ENCODE data around the gene MTIF2. TPM values are rescaled to one million over a fixed set of nuclear protein-coding genes. Genes with fewer than 3 reads are reported as not detected.
"Not testable (repeated sequence)": the region's sequence is repeated elsewhere in the genome, so short reads cannot be mapped to it uniquely, and the experiment has no call there.

Gene MTIF2
- total and polyA plus RNA-seq, 2 donors: 29.2 to 33.0 TPM

DNA sequence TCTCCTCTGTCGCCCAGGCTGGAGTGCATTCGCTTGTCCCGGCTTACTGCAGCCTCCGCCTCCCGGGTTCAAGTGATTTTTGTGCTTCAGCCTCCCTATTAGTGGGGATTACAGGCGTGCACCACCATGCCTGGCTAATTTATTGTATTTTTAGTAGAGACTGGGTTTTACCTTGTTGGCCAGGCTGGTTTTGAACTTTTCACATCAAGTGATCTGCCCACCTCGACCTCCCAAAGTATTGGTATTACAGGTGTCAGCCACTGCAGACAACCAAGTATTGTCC, 35.4 kb downstream of the MTIF2 start:
- H3K36me3 ChIP-seq (ENCODE audit: control insufficient read depth in 2 of 2, insufficient read depth in 2 of 2, low read length in 1 of 2): peaks cover 24 to 47% of the 10 kb centered on the region in 2 donors
- H3K27ac ChIP-seq (ENCODE audit: low read depth in 1 of 2, low read length in 1 of 2): no peak overlapping the region
- 87% methylated on average over 7 of the region's 7 CpGs for WGBS
- peaks cover 11 to 16% of the 10 kb centered on the region in 2 donors for H3K4me1 ChIP-seq (ENCODE audit: control insufficient read depth in 2 of 2, insufficient read depth in 2 of 2, low read length in 2 of 2)
- H3K27me3 ChIP-seq (ENCODE audit: control insufficient read depth in 2 of 2, insufficient read depth in 1 of 2, low read length in 1 of 2): no peaks in the 10 kb centered on the region
- no peak for DNase-seq (ENCODE audit: low read depth in 6 of 9, low spot score in 9 of 9)
- H3K4me3 ChIP-seq (ENCODE audit: low read length in 2 of 2): peak overlapping the region; percentile 64 to 98
- H3K9me3 ChIP-seq (ENCODE audit: control insufficient read depth in 2 of 2, insufficient read depth in 1 of 2, low read length in 1 of 2): no peaks in the 10 kb centered on the region

DNA sequence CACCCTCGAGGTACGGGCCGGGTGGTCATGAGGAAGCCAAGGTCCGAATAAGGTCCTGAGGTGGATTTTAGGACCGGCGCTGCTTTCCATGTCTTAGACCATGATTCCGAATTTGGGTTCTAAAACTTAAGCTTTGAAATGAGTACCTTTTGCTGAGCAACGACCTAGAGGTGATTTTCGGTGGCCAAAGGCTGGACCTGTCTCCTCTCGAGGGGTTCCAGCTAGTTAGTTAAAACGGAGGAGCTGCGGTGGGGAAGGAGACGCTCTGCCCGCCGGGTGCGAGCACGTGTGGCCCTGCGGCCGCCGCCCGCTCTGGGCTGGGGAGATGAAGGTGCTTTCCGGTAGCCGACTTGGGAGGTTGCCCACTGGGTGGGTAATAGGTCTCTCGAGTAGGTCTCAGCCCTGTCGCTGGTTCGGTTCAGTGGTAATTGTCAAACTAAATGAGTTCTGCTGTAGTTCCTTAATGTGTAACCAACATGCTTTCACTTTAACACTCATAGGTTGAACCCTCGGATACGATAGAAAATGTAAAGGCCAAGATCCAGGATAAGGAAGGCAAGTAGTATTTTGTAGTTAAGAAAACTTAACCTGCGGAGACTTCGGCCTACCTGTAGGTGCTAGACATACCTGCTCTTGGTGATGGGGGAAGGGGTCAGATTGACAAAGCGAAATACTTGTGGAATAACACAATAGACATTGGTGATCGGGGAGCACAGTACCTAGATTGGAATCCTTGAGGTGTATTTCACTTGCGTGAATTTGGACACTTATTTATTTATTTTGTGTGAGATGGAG, 36.0 kb downstream of the MTIF2 start:
- H3K4me1 ChIP-seq (ENCODE audit: control insufficient read depth in 2 of 2, insufficient read depth in 2 of 2, low read length in 2 of 2): peaks cover 16 to 18% of the 10 kb centered on the region in 2 donors
- H3K27ac ChIP-seq (ENCODE audit: low read depth in 1 of 2, low read length in 1 of 2): peak overlapping the region; percentile 91 to 93

DNA sequence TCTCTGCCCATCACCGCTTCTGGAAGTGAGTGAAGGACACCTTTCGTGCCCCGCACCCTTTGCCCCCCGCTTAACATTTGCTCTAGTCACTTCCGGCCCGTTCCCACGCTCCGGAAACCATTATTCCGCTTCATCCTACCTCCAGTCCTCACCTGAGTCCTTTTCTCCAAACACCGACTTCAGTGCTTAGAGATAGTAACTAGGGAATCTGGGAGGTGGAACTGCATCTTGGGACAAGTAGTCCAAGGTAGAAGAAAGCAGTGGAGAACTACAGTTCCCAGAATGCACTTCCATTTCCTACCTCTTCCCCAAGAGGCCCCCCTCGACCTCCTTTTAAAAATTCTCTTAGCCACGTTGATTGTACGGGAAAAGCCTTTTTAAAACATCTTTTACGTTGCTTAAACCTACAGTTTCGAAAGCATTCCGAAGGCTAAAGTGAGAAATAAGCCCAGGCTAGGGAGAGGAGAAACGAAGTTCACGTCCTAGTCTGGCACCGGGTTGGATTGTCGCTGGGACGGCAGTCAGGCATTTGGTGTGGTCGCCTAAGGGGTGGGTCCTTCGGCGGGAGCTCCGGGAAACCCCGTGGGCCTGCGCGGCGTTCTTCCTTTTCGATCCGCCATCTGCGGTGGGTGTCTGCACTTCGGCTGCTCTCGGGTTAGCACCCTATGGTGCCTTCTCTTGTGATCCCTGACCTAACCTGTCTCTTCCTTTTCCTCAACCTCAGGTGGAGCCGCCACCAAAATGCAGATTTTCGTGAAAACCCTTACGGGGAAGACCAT, 36.8 kb downstream of the MTIF2 start, which contains the start of the genes CLHC1 and RPS27A:
Gene CLHC1, minus strand, starts transcription at position 210 of the 779 bp plus-strand sequence. CDS start 9,882 bp downstream, outside the sequence.
Gene RPS27A, plus strand, starts transcription at position 605 of the 779 bp plus-strand sequence. Its CDS starts 137 bp downstream, at position 742.
- Histone ChIP-seq H3K9me3 (ENCODE audit: control insufficient read depth in 2 of 2, insufficient read depth in 1 of 2, low read length in 1 of 2) (no peaks in the 10 kb centered on the region), H3K27ac (ENCODE audit: low read depth in 1 of 2, low read length in 1 of 2) (peak within 1 kb of the TSS; percentile 91 to 93), H3K36me3 (ENCODE audit: control insufficient read depth in 2 of 2, insufficient read depth in 2 of 2, low read length in 1 of 2) (peaks cover 20 to 39% of the 10 kb centered on the region in 2 donors), H3K4me3 (ENCODE audit: low read length in 2 of 2) (peak within 1 kb of the TSS; percentile 64 to 98), H3K27me3 (ENCODE audit: control insufficient read depth in 2 of 2, insufficient read depth in 1 of 2, low read length in 1 of 2) (no peaks in the 10 kb centered on the region), H3K4me1 (ENCODE audit: control insufficient read depth in 2 of 2, insufficient read depth in 2 of 2, low read length in 2 of 2) (peaks cover 20% of the 10 kb centered on the region in 2 donors)
- WGBS: under 1% methylated on average over 37 of the region's 37 CpGs
- DNase-seq (ENCODE audit: low read depth in 6 of 9, low spot score in 9 of 9): peak; percentile 89 to 99 (median 96)

More for the DNA sequence above, 36.0 kb downstream of the MTIF2 start:
- no peaks in the 10 kb centered on the region for H3K9me3 ChIP-seq (ENCODE audit: control insufficient read depth in 2 of 2, insufficient read depth in 1 of 2, low read length in 1 of 2)
- 7% methylated on average over 33 of the region's 33 CpGs for WGBS
- H3K36me3 ChIP-seq (ENCODE audit: control insufficient read depth in 2 of 2, insufficient read depth in 2 of 2, low read length in 1 of 2): peaks cover 24 to 44% of the 10 kb centered on the region in 2 donors
- peak overlapping the region; percentile 64 to 98 for H3K4me3 ChIP-seq (ENCODE audit: low read length in 2 of 2)
- no peaks in the 10 kb centered on the region for H3K27me3 ChIP-seq (ENCODE audit: control insufficient read depth in 2 of 2, insufficient read depth in 1 of 2, low read length in 1 of 2)
- DNase-seq (ENCODE audit: low read depth in 6 of 9, low spot score in 9 of 9): peak in 4 of 9 donors; percentile 15 to 35 (median 24)

DNA sequence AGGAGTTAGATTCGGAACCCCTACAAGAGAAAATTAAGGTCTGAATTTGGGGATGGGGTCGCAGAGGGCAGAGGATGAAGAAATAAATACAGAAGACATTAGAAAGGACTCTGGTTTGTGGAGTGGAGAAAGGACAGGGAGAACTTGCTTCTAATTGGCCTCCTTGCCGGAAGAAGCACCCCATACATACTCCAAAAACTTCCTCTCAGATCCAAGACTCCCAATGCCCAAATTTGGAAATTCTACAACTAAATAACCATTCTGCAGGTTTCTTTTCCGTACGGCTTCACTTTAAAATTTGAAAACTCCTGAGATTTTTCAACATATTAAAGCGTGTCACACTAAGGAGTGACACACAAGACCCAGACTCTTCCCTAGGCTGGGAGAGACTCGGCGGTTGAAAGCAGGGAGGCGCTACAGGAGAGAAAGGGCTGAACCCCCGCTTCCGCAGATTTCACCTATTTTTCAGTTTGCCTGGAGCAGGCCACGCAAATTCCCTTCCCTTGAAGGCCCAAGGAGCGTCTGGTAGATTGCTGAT, 37.4 kb downstream of the MTIF2 start:
- Histone ChIP-seq H3K4me1 (ENCODE audit: control insufficient read depth in 2 of 2, insufficient read depth in 2 of 2, low read length in 2 of 2) (peaks cover 20% of the 10 kb centered on the region in 2 donors), H3K36me3 (ENCODE audit: control insufficient read depth in 2 of 2, insufficient read depth in 2 of 2, low read length in 1 of 2) (peaks cover 20 to 33% of the 10 kb centered on the region in 2 donors), H3K27me3 (ENCODE audit: control insufficient read depth in 2 of 2, insufficient read depth in 1 of 2, low read length in 1 of 2) (no peaks in the 10 kb centered on the region), H3K27ac (ENCODE audit: low read depth in 1 of 2, low read length in 1 of 2) (peak overlapping the region; percentile 91 to 93), H3K4me3 (ENCODE audit: low read length in 2 of 2) (peak overlapping the region; percentile 64 to 98), H3K9me3 (ENCODE audit: control insufficient read depth in 2 of 2, insufficient read depth in 1 of 2, low read length in 1 of 2) (no peaks in the 10 kb centered on the region)
- 11% methylated on average over 13 of the region's 13 CpGs for WGBS
- peak in 1 of 9 donors; percentile 11 for DNase-seq (ENCODE audit: low read depth in 6 of 9, low spot score in 9 of 9)

DNA sequence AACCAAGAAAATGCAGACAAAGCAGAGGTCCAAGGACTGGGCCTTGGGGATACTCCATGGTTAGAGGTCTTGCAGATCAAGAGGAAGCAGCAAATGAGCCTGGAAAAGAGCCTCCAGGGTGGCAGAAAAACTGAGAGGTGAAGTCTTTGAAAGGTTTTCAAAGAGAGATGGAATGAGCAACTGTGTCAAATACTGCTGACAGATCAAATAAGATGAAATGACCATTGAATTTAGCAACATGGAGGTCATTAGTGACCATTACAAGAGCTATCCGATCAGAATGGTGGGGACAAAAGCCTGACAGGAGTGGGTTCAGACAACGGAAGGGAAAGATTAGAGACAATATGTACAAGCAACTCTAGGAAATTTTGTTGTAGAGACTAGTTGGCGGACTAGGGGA, 38.5 kb downstream of the MTIF2 start:
- H3K36me3 ChIP-seq (ENCODE audit: control insufficient read depth in 2 of 2, insufficient read depth in 2 of 2, low read length in 1 of 2): peaks cover 14 to 22% of the 10 kb centered on the region in 2 donors
- peaks cover 20% of the 10 kb centered on the region in 2 donors for H3K4me1 ChIP-seq (ENCODE audit: control insufficient read depth in 2 of 2, insufficient read depth in 2 of 2, low read length in 2 of 2)
- H3K27ac ChIP-seq (ENCODE audit: low read depth in 1 of 2, low read length in 1 of 2): no peak overlapping the region
- no peak for DNase-seq (ENCODE audit: low read depth in 6 of 9, low spot score in 9 of 9)
- H3K27me3 ChIP-seq (ENCODE audit: control insufficient read depth in 2 of 2, insufficient read depth in 1 of 2, low read length in 1 of 2): no peaks in the 10 kb centered on the region
- H3K4me3 ChIP-seq (ENCODE audit: low read length in 2 of 2): no peak overlapping the region
- 99% methylated on average over 3 of the region's 3 CpGs for WGBS
- no peaks in the 10 kb centered on the region for H3K9me3 ChIP-seq (ENCODE audit: control insufficient read depth in 2 of 2, insufficient read depth in 1 of 2, low read length in 1 of 2)

DNA sequence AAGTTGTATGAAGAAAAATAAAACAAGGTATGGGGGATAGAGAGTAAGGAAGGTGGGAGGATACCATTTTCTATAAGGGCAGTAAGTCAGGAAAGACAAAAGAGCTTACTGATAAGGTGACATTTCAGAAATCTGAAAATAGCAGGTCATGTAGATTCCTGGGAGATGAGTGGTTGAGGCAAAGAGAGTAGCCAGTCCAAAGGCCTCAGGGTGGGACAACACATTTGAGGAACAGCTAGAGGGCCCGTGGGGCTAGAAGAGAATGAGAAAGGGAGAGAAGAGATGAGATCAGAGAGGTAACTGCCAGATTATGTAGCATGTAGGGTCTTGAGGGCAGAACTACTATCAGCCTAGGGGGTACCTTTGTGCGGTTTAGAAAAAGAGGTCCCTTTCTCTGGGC, 39.8 kb downstream of the MTIF2 start:
- H3K4me1 ChIP-seq (ENCODE audit: control insufficient read depth in 2 of 2, insufficient read depth in 2 of 2, low read length in 2 of 2): peaks cover 19 to 20% of the 10 kb centered on the region in 2 donors
- WGBS: 100% methylated on average over 2 of the region's 2 CpGs
- no peak overlapping the region for H3K4me3 ChIP-seq (ENCODE audit: low read length in 2 of 2)
- H3K27me3 ChIP-seq (ENCODE audit: control insufficient read depth in 2 of 2, insufficient read depth in 1 of 2, low read length in 1 of 2): no peaks in the 10 kb centered on the region
- H3K9me3 ChIP-seq (ENCODE audit: control insufficient read depth in 2 of 2, insufficient read depth in 1 of 2, low read length in 1 of 2): no peaks in the 10 kb centered on the region
- peaks cover 10% of the 10 kb centered on the region in 2 donors for H3K36me3 ChIP-seq (ENCODE audit: control insufficient read depth in 2 of 2, insufficient read depth in 2 of 2, low read length in 1 of 2)
- DNase-seq (ENCODE audit: low read depth in 6 of 9, low spot score in 9 of 9): no peak
- H3K27ac ChIP-seq (ENCODE audit: low read depth in 1 of 2, low read length in 1 of 2): no peak overlapping the region

DNA sequence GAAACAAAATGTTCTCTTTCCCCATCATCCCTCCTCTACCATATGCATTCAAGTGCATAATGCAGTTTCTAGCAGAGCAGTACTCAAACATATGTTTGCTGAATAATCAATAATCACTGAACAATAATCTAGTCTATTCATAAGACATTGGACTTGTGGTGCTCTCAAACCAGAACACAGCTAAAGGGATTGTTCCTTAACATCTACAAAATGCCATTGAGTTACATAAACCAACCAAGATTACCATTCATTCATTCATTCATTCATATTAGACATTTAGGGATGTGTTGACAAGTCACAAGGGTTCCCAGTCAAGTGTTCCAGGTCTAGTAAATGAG, 40.8 kb downstream of the MTIF2 start:
- Histone ChIP-seq H3K4me1 (ENCODE audit: control insufficient read depth in 2 of 2, insufficient read depth in 2 of 2, low read length in 2 of 2) (peaks cover 10 to 12% of the 10 kb centered on the region in 2 donors), H3K4me3 (ENCODE audit: low read length in 2 of 2) (no peak overlapping the region), H3K27me3 (ENCODE audit: control insufficient read depth in 2 of 2, insufficient read depth in 1 of 2, low read length in 1 of 2) (no peaks in the 10 kb centered on the region), H3K9me3 (ENCODE audit: control insufficient read depth in 2 of 2, insufficient read depth in 1 of 2, low read length in 1 of 2) (no peaks in the 10 kb centered on the region), H3K36me3 (ENCODE audit: control insufficient read depth in 2 of 2, insufficient read depth in 2 of 2, low read length in 1 of 2) (peaks cover 0 to 3% of the 10 kb centered on the region in 2 donors), H3K27ac (ENCODE audit: low read depth in 1 of 2, low read length in 1 of 2) (peak overlapping the region; percentile 32 to 84)
- DNase-seq (ENCODE audit: low read depth in 6 of 9, low spot score in 9 of 9): no peak

DNA sequence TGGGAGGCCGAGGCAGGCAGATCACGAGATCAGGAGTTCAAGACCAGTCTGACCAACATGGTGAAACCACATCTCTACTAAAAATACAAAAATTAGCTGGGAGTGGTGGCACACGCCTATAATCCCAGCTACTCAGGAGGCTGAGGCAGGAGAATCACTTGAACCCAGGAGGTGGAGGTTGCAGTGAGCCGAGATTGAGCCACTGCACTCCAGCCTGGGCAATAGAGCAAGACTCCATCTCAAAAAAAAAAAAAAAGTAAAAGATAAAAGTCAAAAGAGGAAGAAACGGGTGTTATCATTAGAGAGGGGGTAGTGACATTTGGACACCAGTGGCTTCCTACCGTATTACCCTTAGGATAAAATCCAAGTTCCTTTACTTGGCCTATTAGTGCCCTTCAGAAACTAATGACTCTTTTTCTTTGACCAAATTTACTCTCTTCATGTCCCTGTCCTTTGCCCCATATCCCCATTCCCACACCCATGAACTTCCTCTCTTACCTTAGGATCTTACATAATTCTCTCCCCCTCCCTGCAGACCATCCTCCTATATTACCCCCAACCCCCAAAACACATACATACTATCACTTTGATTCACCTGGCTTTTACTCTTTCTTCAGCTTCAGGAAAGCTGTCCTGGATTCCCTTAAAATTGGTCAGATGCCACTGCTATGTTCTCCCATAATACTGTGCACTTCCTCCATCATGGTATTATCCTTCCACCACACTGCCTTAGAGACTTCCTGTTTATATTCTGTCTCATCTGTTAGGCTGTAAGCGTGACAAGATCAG, 41.4 kb downstream of the MTIF2 start:
- peak overlapping the region; percentile 32 to 84 for H3K27ac ChIP-seq (ENCODE audit: low read depth in 1 of 2, low read length in 1 of 2)
- H3K4me1 ChIP-seq (ENCODE audit: control insufficient read depth in 2 of 2, insufficient read depth in 2 of 2, low read length in 2 of 2): peaks cover 12 to 13% of the 10 kb centered on the region in 2 donors
- H3K4me3 ChIP-seq (ENCODE audit: low read length in 2 of 2); H3K27me3 ChIP-seq (ENCODE audit: control insufficient read depth in 2 of 2, insufficient read depth in 1 of 2, low read length in 1 of 2); H3K36me3 ChIP-seq (ENCODE audit: control insufficient read depth in 2 of 2, insufficient read depth in 2 of 2, low read length in 1 of 2); H3K9me3 ChIP-seq (ENCODE audit: control insufficient read depth in 2 of 2, insufficient read depth in 1 of 2, low read length in 1 of 2): not testable (repeated sequence)
- 83% methylated on average over 7 of the region's 7 CpGs for WGBS
- DNase-seq (ENCODE audit: low read depth in 6 of 9, low spot score in 9 of 9): peak in 4 of 9 donors; percentile 21 to 59 (median 28)

Data from thymus (tissue), 11 donors.